IPS-20b (cell line): ENCODE results near the gene IFNL4.
"Not testable (repeated sequence)": the region's sequence is repeated elsewhere in the genome, so short reads cannot be mapped to it uniquely, and the experiment has no call there.

ENCODE experiments used
- H3K27ac ChIP-seq: one replicate; pipeline ENCODE4 v1.5.1; 2013; ENCODE audit warnings: low read length
- H3K27me3 ChIP-seq: 2 replicates; pipeline ENCODE4 v1.6.1; 2013; ENCODE audit warnings: mild to moderate bottlenecking, low read length, inconsistent platforms; ENCODE audit not compliant: insufficient read depth
- H3K36me3 ChIP-seq: 2 replicates; pipeline ENCODE4 v1.6.1; 2013; ENCODE audit warnings: low read depth, mild to moderate bottlenecking, inconsistent platforms, low read length, moderate library complexity; ENCODE audit not compliant: insufficient read depth
- H3K4me1 ChIP-seq: 2 replicates; pipeline ENCODE4 v1.6.1; 2013; ENCODE audit warnings: mild to moderate bottlenecking, control low read depth, inconsistent platforms, low read length, moderate library complexity; ENCODE audit not compliant: insufficient read depth
- H3K4me3 ChIP-seq: 2 replicates; pipeline ENCODE4 v1.5.1; 2013; ENCODE audit warnings: mild to moderate bottlenecking, low read length, inconsistent platforms
- H3K9ac ChIP-seq: 2 replicates; pipeline ENCODE4 v1.6.1; 2013; ENCODE audit warnings: low read depth, mild to moderate bottlenecking, inconsistent platforms, low read length, moderate library complexity
- H3K9me3 ChIP-seq: 2 replicates; pipeline ENCODE4 v1.6.1; 2013; ENCODE audit warnings: mild to moderate bottlenecking, low read depth, low read length, inconsistent platforms; ENCODE audit not compliant: insufficient read depth

Gene IFNL4

DNA sequence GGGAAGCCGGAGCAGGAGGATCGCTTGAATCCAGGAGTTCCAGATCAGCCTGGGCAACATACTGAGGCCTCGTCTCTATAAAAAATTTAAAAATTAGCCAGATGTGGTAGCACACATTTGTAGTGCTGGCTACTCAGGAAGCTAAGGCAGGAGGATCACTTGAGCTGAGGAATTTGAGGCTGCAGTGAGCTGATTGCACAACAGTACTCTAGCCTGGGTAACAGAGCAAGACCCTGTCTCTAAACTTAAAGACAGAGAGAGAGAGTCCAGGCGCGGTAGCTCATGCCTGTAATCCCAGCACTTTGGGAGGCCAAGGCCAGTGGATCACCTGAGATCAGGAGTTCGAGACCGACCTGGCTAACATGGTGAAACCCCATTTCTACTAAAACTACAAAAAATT, 8.2 kb downstream of the IFNL4 start:
- Histone ChIP-seq H3K27me3 (peaks cover 19% of the 10 kb centered on the region), H3K9me3 (no peaks in the 10 kb centered on the region), H3K4me3 (no peak overlapping the region), H3K36me3 (no peaks in the 10 kb centered on the region), H3K9ac (no peak overlapping the region), H3K4me1 (no peaks in the 10 kb centered on the region), H3K27ac (no peak overlapping the region)

GRCh38 chr19:39238944-39239343, 9.7 kb downstream of the IFNL4 start:
- Histone ChIP-seq H3K27ac (no peak overlapping the region), H3K4me1 (no peaks in the 10 kb centered on the region), H3K36me3 (no peaks in the 10 kb centered on the region), H3K9ac (no peak overlapping the region), H3K9me3 (no peaks in the 10 kb centered on the region), H3K27me3 (peaks cover 19% of the 10 kb centered on the region), H3K4me3 (no peak overlapping the region)

DNA sequence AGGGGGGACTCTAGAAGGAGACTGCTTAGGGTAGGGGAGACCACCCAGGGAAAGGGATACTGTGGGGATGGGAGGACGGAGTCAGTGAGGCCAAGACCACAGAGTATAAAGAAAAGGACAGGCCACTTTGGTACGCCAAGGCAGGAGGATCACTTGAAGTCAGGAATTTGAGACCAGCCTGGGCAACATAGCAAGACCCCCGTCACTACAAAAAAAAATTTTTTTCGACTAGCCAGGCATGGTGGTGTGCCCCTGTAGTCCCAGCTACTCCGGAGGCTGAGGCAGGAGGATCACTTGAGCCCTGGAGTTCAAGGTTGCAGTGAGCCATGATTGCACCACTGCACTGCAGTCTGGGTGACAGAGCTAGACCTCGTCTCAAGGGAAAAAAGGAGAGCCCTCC, 10.4 kb downstream of the IFNL4 start:
- H3K9me3 ChIP-seq: no peaks in the 10 kb centered on the region
- H3K4me3 ChIP-seq: no peak overlapping the region
- H3K27ac ChIP-seq: no peak overlapping the region
- H3K27me3 ChIP-seq: peaks cover 19% of the 10 kb centered on the region
- H3K36me3 ChIP-seq: no peaks in the 10 kb centered on the region
- no peak overlapping the region for H3K9ac ChIP-seq
- no peaks in the 10 kb centered on the region for H3K4me1 ChIP-seq

DNA sequence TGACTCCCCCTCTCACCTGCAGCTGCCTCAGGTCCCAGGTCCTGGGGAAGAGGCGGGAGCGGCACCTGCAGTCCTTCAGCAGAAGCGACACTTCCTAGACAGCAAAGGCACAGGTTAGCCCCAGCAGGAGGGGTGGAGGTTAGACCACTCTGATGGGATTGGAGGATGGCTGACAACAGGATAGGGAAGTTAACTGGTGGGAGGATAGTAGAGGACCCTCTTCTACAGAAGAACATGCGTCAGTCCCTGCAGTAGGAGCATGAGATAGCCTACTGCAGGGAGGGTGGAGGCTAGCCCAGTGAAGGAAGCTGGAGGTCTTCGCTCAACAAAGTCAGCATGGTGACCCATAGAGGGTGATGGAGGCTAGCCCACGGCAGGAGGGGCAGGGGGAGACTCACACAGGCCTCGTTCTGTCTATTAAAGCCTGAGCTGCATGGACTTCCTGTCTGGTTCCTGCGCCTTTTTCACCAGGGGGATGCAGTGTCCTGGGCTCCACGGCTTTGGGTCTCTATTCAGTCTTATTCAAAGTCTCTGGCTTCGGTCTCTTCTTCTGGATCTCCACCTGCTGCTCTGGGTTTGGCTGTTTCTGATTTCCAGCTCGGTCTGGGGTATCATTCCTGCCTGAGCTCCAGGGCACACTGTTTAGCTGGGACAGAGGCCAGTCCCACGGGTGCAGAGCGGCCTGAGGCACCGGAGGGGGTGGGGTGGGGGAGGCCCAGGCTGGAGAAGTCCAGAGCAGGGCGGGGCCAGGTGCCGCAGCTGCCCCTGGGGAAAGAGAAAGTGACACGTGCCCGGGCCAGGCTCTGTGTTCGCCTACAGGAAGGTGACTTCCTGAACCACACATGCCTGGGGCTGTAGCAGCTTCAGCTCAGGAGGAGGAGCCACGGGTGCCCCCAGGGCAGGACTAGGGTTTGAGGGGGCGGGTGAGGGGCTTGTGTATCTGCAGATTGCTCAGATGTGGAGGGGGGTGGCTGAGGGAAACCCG, 11.2 kb downstream of the IFNL4 start:
- Histone ChIP-seq H3K27ac (no peak overlapping the region), H3K9ac (no peak overlapping the region), H3K4me3 (no peak overlapping the region), H3K27me3 (peaks cover 19% of the 10 kb centered on the region), H3K9me3 (no peaks in the 10 kb centered on the region), H3K36me3 (no peaks in the 10 kb centered on the region), H3K4me1 (no peaks in the 10 kb centered on the region)

GRCh38 chr19:39236527-39236926, 12.1 kb downstream of the IFNL4 start:
- no peaks in the 10 kb centered on the region for H3K36me3 ChIP-seq
- H3K4me3 ChIP-seq: no peak overlapping the region
- H3K27me3 ChIP-seq: peaks cover 23% of the 10 kb centered on the region
- H3K9ac ChIP-seq: no peak overlapping the region
- H3K4me1 ChIP-seq: no peaks in the 10 kb centered on the region
- no peak overlapping the region for H3K27ac ChIP-seq
- H3K9me3 ChIP-seq: no peaks in the 10 kb centered on the region

GRCh38 chr19:39232708-39233107, 15.9 kb downstream of the IFNL4 start:
- no peaks in the 10 kb centered on the region for H3K4me1 ChIP-seq
- H3K36me3 ChIP-seq: no peaks in the 10 kb centered on the region
- H3K9ac ChIP-seq: no peak overlapping the region
- H3K27ac ChIP-seq: no peak overlapping the region
- peaks cover 19% of the 10 kb centered on the region for H3K27me3 ChIP-seq
- no peak overlapping the region for H3K4me3 ChIP-seq
- no peaks in the 10 kb centered on the region for H3K9me3 ChIP-seq

- Histone ChIP-seq H3K9ac (no peak overlapping the region), H3K4me1 (no peaks in the 10 kb centered on the region), H3K9me3 (no peaks in the 10 kb centered on the region), H3K4me3 (no peak overlapping the region), H3K27ac (no peak overlapping the region), H3K27me3 (peaks cover 24% of the 10 kb centered on the region), H3K36me3 (no peaks in the 10 kb centered on the region)
Observed at GRCh38 chr19:39230096-39230764, 18.4 kb downstream of the IFNL4 start.

- Histone ChIP-seq H3K9ac (no peak overlapping the region), H3K27ac (no peak overlapping the region), H3K27me3 (peaks cover 39% of the 10 kb centered on the region), H3K36me3 (no peaks in the 10 kb centered on the region), H3K4me1 (no peaks in the 10 kb centered on the region), H3K9me3 (no peaks in the 10 kb centered on the region), H3K4me3 (no peak overlapping the region)
Observed at GRCh38 chr19:39224910-39225309, 23.7 kb downstream of the IFNL4 start.

DNA sequence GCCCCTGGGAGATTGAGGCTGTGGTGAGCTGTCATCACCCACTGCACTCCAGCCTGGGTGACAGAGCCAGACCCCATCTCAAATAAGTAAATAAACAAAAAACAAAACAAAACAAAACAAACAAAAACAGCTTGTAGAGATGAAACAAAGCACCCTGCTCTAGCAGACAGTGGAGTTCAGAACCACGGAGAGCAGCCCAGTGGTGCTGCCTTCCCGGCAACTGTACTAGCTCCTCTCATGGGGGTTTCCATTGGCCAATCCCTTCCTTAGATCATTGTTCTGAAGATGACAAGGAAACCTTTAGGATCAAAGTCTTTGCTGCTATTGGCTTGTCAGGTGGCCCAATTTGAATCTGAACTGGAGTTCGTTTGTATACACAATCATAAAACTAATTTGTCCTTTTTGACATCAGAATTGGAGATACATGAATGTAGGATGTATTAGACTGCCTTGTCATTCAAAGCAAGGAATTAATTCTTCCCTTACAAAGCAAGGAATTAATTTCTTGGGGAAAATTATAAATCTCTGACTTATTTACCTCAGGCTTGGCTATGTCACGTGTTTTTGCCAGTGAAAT, 24.9 kb downstream of the IFNL4 start:
- Histone ChIP-seq H3K9ac (no peak overlapping the region), H3K27ac (no peak overlapping the region), H3K9me3 (no peaks in the 10 kb centered on the region), H3K4me3 (no peak overlapping the region), H3K27me3 (peaks cover 43% of the 10 kb centered on the region), H3K4me1 (no peaks in the 10 kb centered on the region), H3K36me3 (no peaks in the 10 kb centered on the region)

- H3K27me3 ChIP-seq: peaks cover 26% of the 10 kb centered on the region
- not testable (repeated sequence) for H3K4me3 ChIP-seq, H3K27ac ChIP-seq, H3K4me1 ChIP-seq, H3K36me3 ChIP-seq, H3K9me3 ChIP-seq, H3K9ac ChIP-seq
Observed at GRCh38 chr19:39219108-39219507, 29.5 kb downstream of the IFNL4 start.

DNA sequence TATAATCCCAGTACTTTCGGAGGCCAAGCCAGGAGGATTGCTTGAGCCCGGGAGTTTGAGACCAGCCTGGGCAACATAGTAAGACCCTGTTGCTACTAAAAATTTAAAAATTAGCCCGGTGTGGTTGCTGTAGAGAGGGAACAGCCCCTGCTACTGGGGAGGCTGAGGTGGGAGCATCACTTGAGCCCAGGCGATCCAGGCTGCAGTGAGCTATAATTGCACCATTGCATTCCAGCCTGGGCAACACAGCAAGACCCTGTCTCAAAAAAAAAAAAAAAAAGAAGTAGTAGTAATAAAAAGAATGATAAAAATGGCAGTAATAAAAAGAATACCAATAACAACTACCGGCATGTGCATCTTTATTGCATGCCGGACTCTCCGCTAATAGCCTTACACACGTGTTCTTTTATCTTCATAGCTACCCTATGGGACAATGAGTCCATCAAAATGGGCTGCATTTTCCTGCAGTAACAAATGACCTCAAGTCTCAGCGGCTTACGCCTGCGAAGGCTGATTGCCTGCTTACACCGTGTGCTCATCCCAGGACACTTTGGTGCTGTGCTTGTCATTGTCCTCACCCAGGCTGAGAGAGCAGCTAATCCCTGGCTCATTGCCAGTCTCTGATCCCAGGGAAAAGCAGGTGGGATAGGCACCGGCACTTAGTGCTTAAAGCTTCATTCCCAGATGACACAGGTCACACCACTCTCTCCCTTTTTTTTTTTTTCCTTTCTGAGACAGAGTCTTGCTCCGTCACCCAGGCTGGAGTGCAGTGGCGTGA, 30.2 kb downstream of the IFNL4 start:
- peaks cover 26% of the 10 kb centered on the region for H3K27me3 ChIP-seq
- no peak overlapping the region for H3K4me3 ChIP-seq
- no peak overlapping the region for H3K27ac ChIP-seq
- no peaks in the 10 kb centered on the region for H3K4me1 ChIP-seq
- no peaks in the 10 kb centered on the region; the same call in 1 of the 2 replicates for H3K9me3 ChIP-seq
- H3K9ac ChIP-seq: no peak overlapping the region
- no peaks in the 10 kb centered on the region for H3K36me3 ChIP-seq
